ENCODE measurements around the gene CPEB3. TPM values are rescaled to one million over a fixed set of nuclear protein-coding genes. Genes with fewer than 3 reads are reported as not detected.

CPEB3 gene
- total RNA-seq, 1 experiment from 2014 or later = 1.1 TPM

GRCh38 chr10:92005978-92006377 is 284.9 kb downstream of the CPEB3 start:
- Histone ChIP-seq H3K36me3 (ENCODE audit: insufficient read depth, low read length, poor library complexity, severe bottlenecking) (peaks cover 21% of the 10 kb centered on the region), H3K9me3 (ENCODE audit: low read depth, low read length, poor library complexity, severe bottlenecking) (peaks cover 7% of the 10 kb centered on the region), H3K27me3 (replicated peaks; ENCODE audit: insufficient read depth, low read depth, low read length, poor library complexity) (no peaks in the 10 kb centered on the region), H3K4me3 (ENCODE audit: low read depth, low read length, poor library complexity, severe bottlenecking) (no peak overlapping the region), H3K27ac (ENCODE audit: low read depth, low read length, poor library complexity, severe bottlenecking) (no peak overlapping the region), H3K4me1 (ENCODE audit: insufficient read depth, low read length, poor library complexity, severe bottlenecking) (no peaks in the 10 kb centered on the region)
- BruUV-seq (replicated peaks) = no TSS peak
- POLR2A ChIA-PET (ENCODE audit: low non-redundant PET) = no interaction called here
- no peak for TF ChIP-seq CTCF (conservative IDR thresholded peaks at IDR 0.05; ENCODE audit: low read depth, low read length)
- TF ChIP-seq EZH2 (IDR thresholded peaks at IDR 0.05; ENCODE audit: borderline replicate concordance, low read depth, low read length, poor library complexity, severe bottlenecking) = no peak
- CTCF ChIA-PET = no interaction called here
- no peak for DNase-seq (ENCODE audit: low spot score)
- intact Hi-C loops (cut with micrococcal nuclease; ENCODE audit: unreplicated experiment) = no loop called here

GRCh38 chr10:92003258-92003657 is 287.6 kb downstream of the CPEB3 start:
- TF ChIP-seq EZH2 (IDR thresholded peaks at IDR 0.05; ENCODE audit: borderline replicate concordance, low read depth, low read length, poor library complexity, severe bottlenecking) (no peak), CTCF (conservative IDR thresholded peaks at IDR 0.05; ENCODE audit: low read depth, low read length) (no peak)
- Histone ChIP-seq H3K4me1 (ENCODE audit: insufficient read depth, low read length, poor library complexity, severe bottlenecking) (no peaks in the 10 kb centered on the region), H3K27ac (ENCODE audit: low read depth, low read length, poor library complexity, severe bottlenecking) (no peak overlapping the region), H3K9me3 (ENCODE audit: low read depth, low read length, poor library complexity, severe bottlenecking) (peaks cover 7% of the 10 kb centered on the region), H3K36me3 (ENCODE audit: insufficient read depth, low read length, poor library complexity, severe bottlenecking) (peaks cover 23% of the 10 kb centered on the region), H3K27me3 (replicated peaks; ENCODE audit: insufficient read depth, low read depth, low read length, poor library complexity) (no peaks in the 10 kb centered on the region), H3K4me3 (ENCODE audit: low read depth, low read length, poor library complexity, severe bottlenecking) (no peak overlapping the region)
- CTCF ChIA-PET = no interaction called here
- DNase-seq (ENCODE audit: low spot score) = no peak
- POLR2A ChIA-PET (ENCODE audit: low non-redundant PET) = no interaction called here
- intact Hi-C loops (cut with micrococcal nuclease; ENCODE audit: unreplicated experiment) = no loop called here
- BruUV-seq (replicated peaks) = no TSS peak

GRCh38 chr10:92001995-92002394 is 288.9 kb downstream of the CPEB3 start:
- Histone ChIP-seq H3K27ac (ENCODE audit: low read depth, low read length, poor library complexity, severe bottlenecking) (no peak overlapping the region), H3K36me3 (ENCODE audit: insufficient read depth, low read length, poor library complexity, severe bottlenecking) (peaks cover 24% of the 10 kb centered on the region), H3K4me3 (ENCODE audit: low read depth, low read length, poor library complexity, severe bottlenecking) (no peak overlapping the region), H3K9me3 (ENCODE audit: low read depth, low read length, poor library complexity, severe bottlenecking) (peaks cover 7% of the 10 kb centered on the region), H3K27me3 (replicated peaks; ENCODE audit: insufficient read depth, low read depth, low read length, poor library complexity) (no peaks in the 10 kb centered on the region), H3K4me1 (ENCODE audit: insufficient read depth, low read length, poor library complexity, severe bottlenecking) (no peaks in the 10 kb centered on the region)
- TF ChIP-seq EZH2 (IDR thresholded peaks at IDR 0.05; ENCODE audit: borderline replicate concordance, low read depth, low read length, poor library complexity, severe bottlenecking) (no peak), CTCF (conservative IDR thresholded peaks at IDR 0.05; ENCODE audit: low read depth, low read length) (no peak)
- intact Hi-C loops (cut with micrococcal nuclease; ENCODE audit: unreplicated experiment) = no loop called here
- POLR2A ChIA-PET (ENCODE audit: low non-redundant PET) = no interaction called here
- DNase-seq (ENCODE audit: low spot score) = no peak
- CTCF ChIA-PET = no interaction called here
- no TSS peak for BruUV-seq (replicated peaks)
